Fibroblast of lung (primary cell): ENCODE measurements around the gene SNRPA. TPM values are rescaled to one million over a fixed set of nuclear protein-coding genes. Genes with fewer than 3 reads are reported as not detected.

Experiments
- DNase-seq, 2 donors: peaks; one replicate each; pipeline versions ENCODE4 v3.0.0 to v3.0.0-alpha.2; 2010; ENCODE audit warnings: low read depth in 2 of 2
- H2AFZ ChIP-seq: 2 replicates; pipeline ENCODE4 v1.5.1; 2012; ENCODE audit warnings: low read length, control low read depth, inconsistent platforms
- H3K27ac ChIP-seq: 2 replicates; pipeline ENCODE4 v1.5.1; 2011; ENCODE audit warnings: low read length, control low read depth; ENCODE audit not compliant: insufficient read depth
- H3K27me3 ChIP-seq: 2 replicates; pipeline ENCODE4 v1.5.1; 2011; ENCODE audit warnings: mild to moderate bottlenecking, low read length; ENCODE audit not compliant: control insufficient read depth, insufficient read depth
- H3K36me3 ChIP-seq: 2 replicates; pipeline ENCODE4 v1.5.1; 2011; ENCODE audit warnings: low read length; ENCODE audit not compliant: control insufficient read depth, insufficient read depth
- H3K4me1 ChIP-seq: 2 replicates; pipeline ENCODE4 v1.5.1; 2011; ENCODE audit warnings: low read length; ENCODE audit not compliant: control insufficient read depth, insufficient read depth; ENCODE audit errors: extremely low read depth
- H3K4me2 ChIP-seq: 2 replicates; pipeline ENCODE4 v1.5.1; 2011; ENCODE audit warnings: low read length, control low read depth; ENCODE audit not compliant: insufficient read depth; ENCODE audit errors: extremely low read depth
- H3K4me3 ChIP-seq, 4 experiments: fragments of 200-600 bp in 1 of 4; sonication (generic) in 1 of 4; replicated peaks in 1 of 4; 2 replicates each; pipeline ENCODE4 v1.5.1; 2011 to 2016; ENCODE audit warnings: low read length in 4 of 4, low read depth in 3 of 4, mild to moderate bottlenecking in 3 of 4, control low read depth in 2 of 4, inconsistent platforms in 1 of 4, mixed read lengths in 1 of 4; ENCODE audit not compliant: insufficient read depth in 1 of 4; ENCODE audit errors: control extremely low read depth in 1 of 4
- H3K79me2 ChIP-seq: 2 replicates; pipeline ENCODE4 v1.5.1; 2012; ENCODE audit warnings: mild to moderate bottlenecking, low read length, inconsistent platforms; ENCODE audit not compliant: control insufficient read depth, insufficient read depth
- H3K9ac ChIP-seq: 2 replicates; pipeline ENCODE4 v1.5.1; 2011; ENCODE audit warnings: mild to moderate bottlenecking, low read length, control low read depth; ENCODE audit not compliant: insufficient read depth
- H3K9me3 ChIP-seq: 2 replicates; pipeline ENCODE4 v1.5.1; 2012; ENCODE audit warnings: low read depth, low read length; ENCODE audit not compliant: control insufficient read depth, insufficient read depth
- H4K20me1 ChIP-seq: 2 replicates; pipeline ENCODE4 v1.5.1; 2011; ENCODE audit warnings: low read length; ENCODE audit not compliant: control insufficient read depth, insufficient read depth; ENCODE audit errors: extremely low read depth
- CTCF ChIP-seq, 2 donors: IDR thresholded peaks in 1 of 2; conservative IDR thresholded peaks in 1 of 2; 1 replicate in 1 of 2; 2 replicates in 1 of 2; pipeline ENCODE4 v1.5.1; 2011 to 2012; ENCODE audit warnings: low read length in 2 of 2, control low read depth in 1 of 2, inconsistent platforms in 1 of 2, low read depth in 1 of 2, mild to moderate bottlenecking in 1 of 2
- EZH2 ChIP-seq: IDR thresholded peaks from 2 replicates; pipeline ENCODE4 v1.5.1; 2012; ENCODE audit warnings: low read length, control low read depth, mild to moderate bottlenecking; ENCODE audit errors: missing control alignments
- polyA plus RNA-seq, 2 donors: library from polyadenylated mRNA; depleted of rRNA in 1 of 2; stranded (reverse) in 1 of 2; unstranded in 1 of 2; fragments of >200 nt; gene quantifications; 2 replicates each; pipeline ENCODE4 v1.2.1, GENCODE V29; 2011 to 2012; ENCODE audit warnings: missing spikeins in 1 of 2
- total RNA-seq: library from RNA; depleted of rRNA; stranded (reverse); fragments of >200 nt; gene quantifications from 2 replicates; pipeline ENCODE4 v1.2.1, GENCODE V29; 2014

The SNRPA gene
- total and polyA plus RNA-seq, 2 donors (not counting 1 experiment from before 2014, with no cell fraction given) = 41.9 to 74.4 TPM

DNA sequence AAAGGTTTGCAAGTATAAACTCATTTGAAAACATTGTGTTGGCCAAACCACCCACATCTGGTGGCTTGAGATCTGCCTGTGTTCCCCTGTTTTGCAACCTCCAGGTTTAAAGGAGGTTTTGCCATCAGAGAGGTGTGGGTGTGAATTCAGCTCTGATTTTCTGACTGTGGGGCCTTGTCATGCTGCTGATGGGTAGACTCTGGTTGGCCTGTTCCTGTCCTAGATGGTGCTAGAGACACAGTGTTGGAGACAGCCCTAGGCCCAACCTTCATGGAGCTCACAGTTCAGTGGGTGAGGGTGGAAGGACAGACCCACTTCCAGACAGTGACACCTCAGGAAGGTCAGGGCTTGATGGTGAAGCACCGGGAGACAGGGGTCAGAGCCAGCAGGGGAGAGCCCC lies 34.5 kb downstream of the SNRPA start:
- Histone ChIP-seq H3K27ac (no peak overlapping the region), H3K36me3 (peaks cover 3% of the 10 kb centered on the region), H3K4me3 (no peak overlapping the region), H3K9ac (no peak overlapping the region), H3K4me1 (no peaks in the 10 kb centered on the region), H2AFZ (no peak overlapping the region), H3K79me2 (no peaks in the 10 kb centered on the region), H3K27me3 (no peaks in the 10 kb centered on the region), H4K20me1 (no peaks in the 10 kb centered on the region), H3K4me2 (no peak overlapping the region), H3K9me3 (no peaks in the 10 kb centered on the region)
- TF ChIP-seq EZH2 = no peak
- no peak for TF ChIP-seq CTCF (conservative IDR thresholded peaks at IDR 0.05 in 1 of 2, IDR thresholded peaks at IDR 0.05 in 1 of 2; ENCODE audit: low read depth in 1 of 2, low read length in 2 of 2)
- no peak for DNase-seq

DNA sequence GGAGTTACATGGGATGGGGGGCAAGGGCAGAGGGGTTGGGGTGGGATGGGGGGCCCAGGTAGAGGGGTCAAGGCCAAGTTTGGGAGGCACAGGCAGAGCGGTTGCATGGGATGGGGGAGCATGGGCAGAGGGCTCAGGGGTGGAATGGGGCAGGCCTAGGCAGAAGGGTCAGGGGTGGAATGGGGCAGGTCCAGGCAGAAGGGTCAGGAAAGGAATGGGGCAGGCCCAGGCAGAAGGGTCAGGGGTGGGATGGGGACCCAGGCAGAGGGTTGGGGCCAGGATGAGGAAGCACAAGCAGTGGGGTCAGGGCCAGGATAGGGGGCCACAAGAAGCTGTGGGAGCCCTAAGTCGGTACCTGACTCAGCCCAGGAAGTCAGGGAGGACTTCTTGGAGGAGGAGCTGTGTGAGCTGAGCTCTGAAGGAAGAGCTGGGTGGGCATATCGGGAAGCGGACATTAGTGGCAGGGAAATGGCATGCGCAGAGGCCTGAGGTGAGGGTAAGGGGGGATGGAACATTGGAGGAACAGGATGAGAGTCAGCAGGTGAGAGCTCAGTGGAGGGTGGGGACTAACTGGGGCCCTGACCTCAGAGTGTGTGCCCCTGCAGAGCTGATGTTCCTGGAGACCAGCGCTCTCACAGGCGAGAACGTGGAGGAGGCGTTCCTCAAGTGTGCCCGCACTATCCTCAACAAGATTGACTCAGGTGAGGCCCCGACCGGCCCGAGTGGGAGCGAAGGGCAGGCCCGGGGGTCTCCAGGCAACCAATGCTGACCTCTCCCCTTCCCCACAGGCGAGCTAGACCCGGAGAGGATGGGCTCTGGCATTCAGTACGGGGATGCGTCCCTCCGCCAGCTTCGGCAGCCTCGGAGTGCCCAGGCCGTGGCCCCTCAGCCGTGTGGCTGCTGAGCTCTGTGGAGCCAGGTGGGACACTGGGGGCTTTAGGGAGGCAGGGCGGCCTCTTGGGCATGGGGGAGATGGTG lies 35.3 kb downstream of the SNRPA start:
- H4K20me1 ChIP-seq = no peaks in the 10 kb centered on the region
- no peaks in the 10 kb centered on the region for H3K9me3 ChIP-seq
- no peak overlapping the region for H3K4me3 ChIP-seq
- no peak for DNase-seq
- no peak overlapping the region for H3K9ac ChIP-seq
- H3K27ac ChIP-seq = no peak overlapping the region
- no peak overlapping the region for H2AFZ ChIP-seq
- H3K4me1 ChIP-seq = no peaks in the 10 kb centered on the region
- no peak overlapping the region for H3K4me2 ChIP-seq
- peaks cover 3% of the 10 kb centered on the region for H3K36me3 ChIP-seq
- no peaks in the 10 kb centered on the region for H3K79me2 ChIP-seq
- no peak for TF ChIP-seq CTCF (conservative IDR thresholded peaks at IDR 0.05 in 1 of 2, IDR thresholded peaks at IDR 0.05 in 1 of 2; ENCODE audit: low read depth in 1 of 2, low read length in 2 of 2)
- TF ChIP-seq EZH2 = no peak
- no peaks in the 10 kb centered on the region for H3K27me3 ChIP-seq

DNA sequence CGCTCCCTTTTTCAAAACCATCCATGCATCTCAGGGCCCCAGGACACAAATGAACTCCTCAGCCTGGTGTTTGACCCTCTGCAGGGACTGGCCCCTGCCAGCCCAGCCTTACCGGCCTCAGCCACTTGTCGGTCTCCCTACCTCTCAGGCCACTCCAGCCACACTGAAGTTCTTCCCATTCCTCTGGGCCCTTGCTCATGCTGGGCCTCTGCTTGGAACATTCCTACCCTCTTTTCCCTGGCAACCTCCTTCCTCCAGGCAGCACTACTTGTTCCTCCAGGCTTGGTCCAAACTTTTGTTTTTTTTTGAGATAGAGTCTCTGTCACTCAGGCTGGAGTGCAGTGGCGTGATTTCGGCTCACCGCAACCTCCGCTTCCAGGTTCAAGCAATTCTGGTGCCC lies 40.3 kb downstream of the SNRPA start:
- Histone ChIP-seq H3K36me3 (peaks cover 3% of the 10 kb centered on the region), H3K4me3 (no peak overlapping the region), H3K4me1 (no peaks in the 10 kb centered on the region), H3K9me3 (no peaks in the 10 kb centered on the region), H4K20me1 (no peaks in the 10 kb centered on the region), H3K4me2 (no peak overlapping the region), H2AFZ (no peak overlapping the region), H3K79me2 (no peaks in the 10 kb centered on the region), H3K9ac (no peak overlapping the region), H3K27me3 (no peaks in the 10 kb centered on the region), H3K27ac (no peak overlapping the region)
- no peak for DNase-seq
- no peak for TF ChIP-seq EZH2
- TF ChIP-seq CTCF (conservative IDR thresholded peaks at IDR 0.05 in 1 of 2, IDR thresholded peaks at IDR 0.05 in 1 of 2; ENCODE audit: low read depth in 1 of 2, low read length in 2 of 2) = no peak
